Stimulated activated CD4-positive, alpha-beta T cell treated with anti-CD3 and anti-CD28 coated beads, Interleukin-12 subunit alpha, Interleukin-12 subunit beta, amount 100 ng/mL, for 48 hours (primary cell): ENCODE results near the gene CARD10.

Source experiments
- DNase-seq, 3 donors: peaks; one replicate each; pipeline ENCODE4 v3.0.0-alpha.2; 2020; ENCODE audit warnings: low read depth in 2 of 3, low spot score in 1 of 3

Gene CARD10

DNA sequence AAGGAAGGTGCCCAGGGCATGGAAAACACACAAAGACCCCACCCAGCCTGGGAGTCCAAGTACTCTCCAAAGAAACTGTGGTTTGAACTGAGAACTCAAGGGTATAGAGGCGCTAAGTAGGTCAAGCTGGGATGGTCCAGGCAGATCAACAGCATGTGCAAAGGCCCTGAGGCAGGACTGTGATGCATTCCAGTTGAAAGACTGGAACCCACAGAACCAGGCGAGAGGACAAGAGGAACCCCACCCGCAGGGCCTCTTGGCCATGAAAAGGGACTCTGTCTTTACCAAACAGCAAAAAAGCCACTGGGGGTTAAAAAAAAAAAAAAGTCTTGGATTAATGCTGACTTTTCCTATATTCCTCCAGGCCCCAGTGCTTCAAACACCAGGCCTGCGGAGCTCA lies 14.3 kb downstream of the CARD10 start:
- DNase-seq, result no peak

DNA sequence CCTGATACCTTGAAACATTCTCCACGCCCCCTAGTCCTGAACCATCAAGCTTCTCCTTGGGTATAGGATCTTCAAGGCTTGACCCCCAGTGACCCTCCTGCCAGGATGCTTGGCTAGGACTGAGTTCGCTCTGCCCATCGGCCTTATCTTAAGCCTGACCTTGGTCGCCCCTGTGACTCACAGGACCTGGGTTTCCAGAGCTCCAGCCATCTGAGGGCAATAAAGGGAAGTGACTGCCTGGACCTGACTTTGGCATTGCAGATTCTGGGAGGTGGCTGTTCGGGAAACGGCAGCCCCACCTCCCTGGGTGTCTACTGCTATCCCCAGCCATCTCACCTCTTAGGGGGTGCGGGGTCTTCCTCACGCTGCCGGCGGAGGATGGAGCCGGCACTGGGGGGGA lies 15.4 kb downstream of the CARD10 start:
- DNase-seq, result no peak

DNA sequence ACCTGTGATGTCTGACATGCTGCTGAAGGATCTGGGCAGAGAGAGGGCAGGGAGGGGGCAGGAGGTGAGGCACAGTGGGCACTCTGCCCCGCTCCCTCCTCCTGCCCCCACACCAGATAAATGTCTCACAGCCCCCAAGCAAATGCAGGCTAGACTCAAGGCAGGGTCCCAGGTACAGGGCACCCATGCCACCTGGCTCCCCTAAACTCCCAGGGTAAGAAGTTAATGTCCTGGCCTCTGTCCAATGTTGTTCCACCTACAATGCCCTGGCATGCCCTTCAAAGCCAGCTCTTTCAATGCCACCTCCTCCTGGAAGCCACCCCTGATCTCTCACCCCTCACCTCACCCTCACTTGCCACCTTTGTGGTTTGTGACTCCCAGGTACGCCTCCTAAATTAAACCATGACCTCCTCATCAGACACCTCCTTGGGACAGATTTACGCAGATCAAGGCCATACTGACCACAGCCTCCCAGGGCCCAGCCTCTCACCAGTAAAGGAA lies 16.0 kb downstream of the CARD10 start:
- no peak for DNase-seq

DNA sequence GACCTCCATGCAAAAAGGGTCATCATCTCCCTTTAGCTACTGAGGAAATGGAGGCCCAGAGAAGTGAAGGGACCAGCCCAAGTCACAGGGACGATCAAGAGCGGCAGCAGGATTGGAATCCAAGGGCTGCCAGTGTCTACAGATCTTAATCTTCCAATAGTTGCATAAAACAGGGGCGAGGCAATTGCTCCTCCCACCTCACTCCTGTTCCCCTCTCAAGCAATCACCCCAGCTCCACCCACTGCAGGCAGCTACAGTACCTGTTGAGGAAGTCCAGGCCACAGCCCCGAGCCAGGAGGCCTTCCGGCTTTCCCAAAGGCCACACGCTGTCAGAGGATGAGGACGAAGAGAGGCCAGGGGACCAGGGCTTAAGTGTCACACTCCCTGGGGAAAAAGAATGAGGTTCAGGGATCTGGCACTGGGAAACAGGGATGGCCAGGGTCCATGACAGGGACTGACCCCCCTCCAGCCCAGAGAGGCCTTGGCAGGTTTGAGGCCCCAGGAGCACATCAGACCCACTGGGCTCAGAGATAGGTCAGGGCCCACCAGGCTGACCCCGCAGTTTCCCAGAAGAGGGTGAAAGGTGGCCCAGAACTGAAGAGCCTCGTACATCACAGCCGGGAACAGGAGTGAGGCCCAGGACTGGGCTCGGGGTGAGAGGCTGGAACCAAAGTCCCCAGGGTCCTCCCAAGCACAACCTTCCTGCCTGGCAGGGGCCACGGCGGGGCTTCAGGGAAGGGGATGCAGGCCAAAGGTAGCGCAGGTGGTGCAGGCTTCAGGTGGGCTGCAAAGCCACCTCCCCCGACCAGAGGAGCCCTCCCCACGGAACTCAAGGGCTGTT lies 16.7 kb downstream of the CARD10 start:
- DNase-seq, result no peak

DNA sequence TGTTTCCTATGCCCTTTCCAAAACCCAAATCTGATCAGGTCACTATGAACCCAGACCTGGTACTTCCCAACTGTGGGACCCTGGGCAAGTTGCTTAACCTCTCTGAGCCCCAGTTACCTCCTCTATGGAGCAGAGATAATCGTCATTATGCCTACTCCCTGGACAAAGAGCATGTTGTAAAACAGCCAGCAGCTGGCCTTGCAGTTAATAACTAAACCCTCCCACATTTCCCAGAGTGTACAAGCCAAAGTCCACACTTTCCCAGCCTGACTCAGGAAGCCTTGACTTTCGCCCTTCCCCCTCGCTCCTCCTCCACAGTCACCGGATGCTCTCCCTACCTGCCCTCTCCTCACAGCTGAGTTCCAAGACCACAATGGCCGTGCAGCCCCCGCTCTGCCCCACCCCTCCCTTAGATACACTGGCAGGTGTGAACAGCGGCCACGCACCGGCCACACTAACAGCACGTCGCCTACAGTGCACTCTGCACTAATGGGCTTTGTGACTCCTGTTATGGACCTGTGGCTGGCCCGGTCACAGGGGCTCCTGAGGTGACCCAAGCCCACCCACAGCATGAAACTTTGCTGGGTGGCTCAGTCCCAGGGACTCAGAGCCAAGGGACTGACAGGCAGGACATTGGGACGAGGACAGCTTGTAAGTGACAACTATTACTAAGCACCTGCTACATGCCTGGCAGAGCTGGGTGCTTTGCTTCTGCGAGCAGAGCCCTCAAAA lies 17.4 kb downstream of the CARD10 start:
- DNase-seq, result no peak

DNA sequence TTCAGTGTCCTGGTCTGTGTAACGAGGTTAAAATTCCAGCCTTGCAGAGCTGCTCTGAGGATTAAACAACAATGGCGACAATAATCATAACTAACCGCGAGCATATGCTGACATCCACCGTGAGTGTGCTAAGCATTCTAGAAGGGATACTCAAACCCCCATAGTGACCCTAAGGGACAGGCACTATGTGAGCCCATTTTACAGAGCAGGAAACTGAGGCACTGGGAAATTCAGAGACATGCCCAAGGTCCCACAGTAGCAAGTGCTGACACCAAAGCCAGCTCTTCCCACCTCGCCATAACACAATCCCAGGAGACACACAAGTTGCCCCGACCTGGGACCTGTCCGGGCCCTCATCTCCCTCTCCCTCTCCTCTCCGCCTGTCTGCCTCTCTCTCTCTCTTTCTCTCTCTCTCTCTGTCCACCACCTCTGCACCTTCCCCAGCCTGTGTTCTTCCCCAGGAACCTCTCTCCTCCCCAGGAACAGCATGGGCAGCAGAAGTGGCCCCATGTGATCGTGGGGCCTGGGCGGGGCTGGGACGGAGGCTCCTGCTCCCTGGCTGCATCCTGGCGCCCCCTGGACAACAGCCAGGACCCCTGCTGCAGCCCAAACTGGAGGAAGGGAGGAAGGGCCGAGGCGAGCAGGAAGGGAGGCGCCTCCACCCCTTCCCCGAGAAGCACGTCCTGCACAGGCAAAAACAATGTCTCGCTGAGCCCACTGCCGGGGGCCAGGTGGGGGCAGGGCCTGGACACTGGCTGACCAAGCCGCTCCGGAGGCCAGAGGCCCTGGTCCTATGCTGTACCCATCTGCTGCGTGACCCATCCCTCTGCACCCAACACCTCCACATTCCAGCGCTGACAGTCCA lies 18.2 kb downstream of the CARD10 start:
- no peak for DNase-seq

DNA sequence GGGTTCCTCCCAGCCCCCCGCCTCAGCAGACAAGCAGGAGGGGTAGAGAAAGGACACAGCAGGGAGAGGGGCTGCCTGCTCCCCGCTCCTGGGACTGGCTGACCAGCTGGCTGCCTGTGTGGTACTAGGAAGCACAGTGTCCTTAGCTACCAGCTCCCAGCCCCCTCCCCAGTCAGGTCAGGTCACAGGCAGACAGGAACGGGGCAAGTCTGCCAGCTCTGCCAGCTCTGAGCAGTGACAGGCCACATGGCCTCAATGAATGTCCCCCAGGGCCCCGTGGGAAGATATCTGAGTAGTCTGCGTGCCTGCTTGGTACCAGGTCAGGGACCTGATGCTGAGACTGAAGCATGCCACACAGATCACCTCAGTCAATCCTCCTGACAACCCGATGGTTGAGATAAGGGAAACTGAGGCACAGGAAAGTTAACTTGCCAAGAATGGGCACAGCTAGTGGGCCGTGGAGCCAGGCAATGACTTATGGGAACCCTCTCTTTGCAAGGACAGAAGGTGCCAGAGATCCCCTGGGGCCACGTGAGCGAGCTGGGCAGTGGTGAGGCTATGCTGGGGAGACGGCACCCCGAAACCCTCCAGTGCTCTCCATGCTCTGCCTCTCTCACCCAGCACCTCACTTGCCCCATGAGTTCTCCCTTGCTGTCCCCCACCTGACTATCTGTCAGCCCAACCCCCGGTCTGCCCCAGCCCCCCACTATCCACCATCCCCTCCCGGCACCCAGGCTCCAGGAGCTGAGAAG lies 19.2 kb downstream of the CARD10 start:
- no peak for DNase-seq

DNA sequence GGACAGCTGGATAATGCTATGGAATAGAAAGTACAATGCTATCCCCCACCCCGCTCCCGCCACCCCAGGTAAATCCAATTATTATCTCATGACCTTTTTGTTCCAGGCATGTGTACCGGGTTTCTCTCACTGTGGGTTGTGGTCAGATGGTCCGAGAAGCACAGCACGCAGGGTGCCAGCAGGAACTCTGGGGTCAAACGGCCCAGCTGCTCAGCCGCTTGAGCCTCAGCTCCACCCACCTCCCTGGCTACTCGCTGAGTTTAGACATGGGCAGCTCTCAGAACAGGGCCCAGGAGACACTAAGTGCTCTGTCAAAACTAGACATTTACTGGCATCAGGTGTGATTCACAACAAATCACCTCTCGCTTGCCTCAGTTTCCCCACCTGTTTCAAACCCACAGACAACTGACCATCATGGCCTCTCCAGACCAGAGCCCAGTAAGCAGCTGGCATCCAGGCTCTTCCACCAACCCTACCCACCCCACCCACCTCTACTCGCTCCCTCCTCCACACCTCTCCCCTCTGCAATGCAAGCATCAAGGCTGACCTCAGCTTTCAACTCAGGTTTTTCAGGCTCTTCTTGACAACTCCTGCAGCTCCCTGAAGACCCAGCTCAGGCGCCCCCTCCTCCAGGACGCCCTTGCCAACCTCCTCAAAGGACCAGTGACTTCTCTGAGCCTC lies 20.0 kb downstream of the CARD10 start:
- no peak for DNase-seq

DNA sequence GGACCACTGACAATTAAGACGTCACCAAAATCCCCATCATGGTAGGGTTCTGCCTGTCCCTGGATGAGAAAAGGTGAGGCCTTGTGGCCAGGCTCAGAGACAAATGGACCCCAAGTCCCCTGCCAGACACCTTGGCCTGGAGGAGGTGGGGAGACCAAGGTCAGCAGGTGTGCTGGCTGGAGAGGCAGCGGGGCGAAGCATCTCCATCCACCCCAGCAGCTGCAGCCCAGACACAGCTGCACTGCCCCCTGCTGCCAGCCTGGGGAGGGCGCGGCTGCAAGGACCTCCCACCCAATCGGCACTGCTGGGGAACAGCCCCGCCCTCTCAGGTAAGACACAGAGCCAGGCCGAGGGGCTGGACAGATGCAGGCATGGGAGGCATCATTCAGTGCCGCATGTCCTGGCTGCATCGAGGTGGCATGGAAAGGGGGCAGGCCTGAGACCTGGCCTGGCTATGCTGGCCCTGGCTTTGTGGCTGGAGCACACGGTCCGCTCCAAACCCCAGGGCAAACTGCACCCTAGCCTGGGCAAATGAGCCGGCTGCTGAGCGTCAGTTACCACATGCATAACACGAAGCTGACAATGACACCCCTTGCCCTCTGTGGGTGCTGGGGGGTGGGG lies 20.8 kb downstream of the CARD10 start:
- DNase-seq, result peak; percentile 42 to 64 (median 60)

DNA sequence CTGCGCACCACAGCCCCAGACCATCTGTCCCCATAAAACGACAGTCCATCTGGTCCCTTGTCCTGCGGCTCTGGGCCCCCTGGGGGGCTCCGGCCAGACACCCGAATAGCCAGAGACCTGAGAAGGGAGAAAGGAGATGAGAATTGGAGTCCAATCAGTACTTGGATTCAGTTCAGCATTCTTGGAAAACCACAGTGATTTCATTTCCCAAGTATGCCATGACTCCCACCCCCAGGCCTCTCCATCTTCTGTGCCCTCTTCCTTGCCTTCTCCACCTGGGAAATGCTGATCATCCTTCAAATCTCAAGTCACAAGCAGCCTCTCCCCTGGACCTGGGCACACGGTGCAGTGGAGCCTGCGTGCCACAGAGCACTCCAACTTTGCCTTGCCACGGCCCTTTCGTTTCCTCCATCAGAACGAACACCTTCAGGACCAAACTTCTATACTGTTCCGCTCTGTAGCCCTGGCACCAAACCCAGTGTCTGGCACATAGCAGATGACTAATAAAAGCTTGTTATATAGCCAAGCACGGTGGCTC lies 22.1 kb downstream of the CARD10 start:
- DNase-seq, result no peak

DNA sequence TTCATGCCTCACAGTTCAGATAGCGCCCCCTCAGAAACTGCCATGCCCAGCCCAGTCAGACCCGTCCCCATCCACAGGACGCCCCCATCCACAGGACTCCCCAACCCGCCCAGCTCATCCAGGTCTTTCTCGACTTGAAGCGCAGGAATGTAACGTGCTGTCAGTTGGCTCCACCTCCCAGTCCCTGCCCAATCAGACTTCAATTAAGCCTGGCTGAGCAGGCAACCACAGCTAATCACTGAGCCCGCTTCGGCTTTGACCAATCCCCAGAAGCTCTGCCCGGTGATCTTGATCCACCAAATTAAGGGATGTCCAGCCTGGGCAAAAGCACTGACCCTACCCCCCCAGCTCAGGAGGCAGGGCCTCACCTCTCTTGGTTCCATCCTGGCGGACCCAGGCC lies 22.6 kb downstream of the CARD10 start:
- DNase-seq, result no peak

DNA sequence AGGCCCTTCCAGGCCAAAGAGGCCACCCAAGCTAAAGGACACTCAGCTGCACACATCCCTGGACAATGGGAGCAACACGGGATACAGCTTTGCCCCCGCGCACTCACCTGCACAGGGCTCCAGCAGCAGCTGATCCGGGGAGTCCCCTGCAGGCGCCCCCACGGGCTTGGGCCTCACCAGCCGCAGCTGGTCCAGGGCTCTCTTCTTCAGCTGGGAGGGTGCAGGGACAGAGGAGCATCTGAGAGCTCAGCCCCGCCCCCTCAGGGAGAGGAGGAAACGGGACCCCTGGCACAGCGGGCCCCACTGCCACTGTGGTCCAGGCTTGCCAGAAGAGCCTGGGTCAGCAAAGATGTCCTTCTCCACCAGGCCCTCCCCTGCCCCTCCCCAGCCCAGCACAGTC lies 25.2 kb downstream of the CARD10 start:
- no peak for DNase-seq

DNA sequence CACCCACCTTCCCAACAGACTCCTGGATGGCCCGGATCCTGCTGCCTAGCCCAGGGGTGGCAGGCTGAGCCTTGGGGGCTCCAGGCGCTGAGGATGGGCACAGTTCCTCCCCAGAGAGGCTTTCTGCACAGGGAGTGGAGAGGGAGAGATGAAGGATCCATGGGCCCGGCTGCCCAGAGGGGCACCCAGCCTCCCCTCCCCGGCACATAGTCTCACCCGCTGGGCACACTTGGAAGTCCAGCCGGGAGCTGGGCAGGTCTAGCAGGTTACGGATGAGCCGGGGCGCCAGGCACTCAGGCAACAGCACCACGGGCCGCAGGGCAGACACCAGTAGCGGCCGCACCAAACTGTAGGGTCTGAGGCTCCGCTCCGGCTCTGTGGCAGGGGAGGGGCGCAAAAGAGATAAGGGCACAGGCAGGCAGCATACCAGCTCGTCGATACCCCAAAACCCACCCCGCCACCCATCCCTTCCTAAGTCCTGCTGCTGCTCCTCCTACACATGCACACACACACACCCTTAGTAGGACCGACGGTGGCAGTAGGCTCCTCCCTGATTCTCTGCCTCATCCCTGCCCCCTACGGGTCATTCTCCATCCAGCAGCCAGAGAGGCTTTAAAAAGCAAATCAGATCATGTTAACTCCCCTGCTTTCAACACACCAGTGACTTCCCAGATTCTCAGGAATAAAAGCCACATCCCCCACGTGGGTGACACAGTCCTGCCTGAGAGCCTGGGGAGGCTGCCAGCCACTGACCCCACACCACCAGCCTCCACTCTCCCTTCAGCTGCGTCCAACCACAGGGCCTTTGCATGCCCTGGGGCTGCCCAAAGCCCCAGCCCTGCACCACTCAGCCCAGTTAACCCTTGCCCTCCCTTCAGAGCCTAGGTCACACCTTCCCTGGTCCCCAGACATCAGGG lies 26.5 kb downstream of the CARD10 start:
- peak; percentile 39 to 51 (median 45) for DNase-seq

DNA sequence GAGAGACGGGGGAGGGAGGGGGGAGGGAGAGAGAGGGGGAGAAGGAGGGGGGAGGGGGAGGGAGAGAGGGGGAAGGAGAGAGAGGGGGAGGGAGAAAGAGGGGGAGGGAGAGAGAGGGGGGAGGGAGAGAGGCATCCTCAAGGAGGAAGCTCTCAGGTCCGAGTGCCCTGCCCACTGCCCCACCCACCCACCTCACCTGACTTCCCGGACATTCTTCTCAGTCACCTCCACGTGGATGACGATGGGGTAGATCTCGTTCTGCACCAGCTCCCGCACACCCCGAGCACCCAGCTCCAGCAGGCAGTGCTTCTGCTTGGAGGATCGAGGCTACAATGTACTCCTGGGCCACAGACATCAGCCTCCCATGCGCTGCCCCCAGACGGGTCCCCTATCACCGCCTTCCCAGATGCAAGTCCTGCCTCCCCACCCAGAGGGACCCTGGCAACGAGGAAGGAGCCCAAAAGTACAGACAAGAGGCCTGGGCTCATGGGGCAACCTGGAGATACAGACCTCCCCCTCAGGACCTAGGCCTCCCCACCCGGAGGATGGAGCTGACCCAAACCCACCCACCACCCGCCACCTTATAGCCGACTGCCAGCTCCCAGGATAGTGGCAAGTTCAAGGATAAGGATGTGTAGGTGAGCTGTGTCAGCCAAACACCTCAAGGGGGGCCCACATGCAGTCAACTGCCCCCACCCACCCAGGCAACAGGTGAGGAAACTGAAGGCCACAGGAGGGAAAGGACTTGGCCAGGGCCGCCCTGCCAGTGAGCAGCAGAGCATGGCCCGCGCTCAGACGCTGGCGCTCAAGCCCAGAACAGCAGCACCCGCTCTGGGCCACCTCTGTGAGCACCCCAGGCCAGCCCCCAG lies 27.4 kb downstream of the CARD10 start:
- DNase-seq, result no peak

DNA sequence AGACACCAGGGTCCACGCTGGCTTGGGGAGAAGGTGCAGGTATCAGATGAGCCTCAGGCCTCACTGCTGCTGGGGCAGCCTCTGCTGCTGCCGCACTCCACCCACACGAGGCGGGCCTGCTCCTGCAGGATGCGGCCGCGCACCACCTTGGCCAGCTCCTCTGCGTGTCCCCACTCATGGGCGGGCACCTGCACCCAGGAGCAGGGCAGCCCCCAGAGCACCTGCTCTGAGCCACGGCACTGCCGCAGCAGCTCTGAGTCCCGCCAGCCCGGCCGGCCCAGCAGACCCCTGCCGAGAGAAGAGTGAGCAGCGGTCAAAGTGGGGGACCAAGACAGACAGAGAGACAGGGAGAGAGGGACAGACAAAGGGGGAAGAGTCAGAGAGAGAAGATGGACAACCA lies 28.1 kb downstream of the CARD10 start:
- no peak for DNase-seq

DNA sequence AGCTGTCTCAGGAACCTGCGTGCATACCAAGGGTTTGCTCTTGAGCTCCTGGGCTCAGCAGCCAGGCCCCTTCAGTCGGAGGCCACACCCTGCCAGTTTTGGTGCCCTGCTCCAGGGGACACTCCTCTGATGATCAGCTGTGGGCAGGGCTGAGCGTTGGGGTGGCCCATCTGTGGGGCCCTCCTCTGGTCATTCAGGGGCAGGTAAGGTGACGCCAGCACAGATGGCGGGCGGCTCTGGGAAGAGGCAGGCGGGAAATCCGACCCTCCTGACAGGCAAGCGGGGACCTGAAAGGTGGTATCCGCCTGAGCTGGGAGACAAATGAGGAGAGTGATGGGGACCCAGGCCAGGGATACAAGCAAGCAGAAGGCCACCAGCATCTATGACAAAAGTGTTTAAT lies 29.2 kb downstream of the CARD10 start:
- no peak for DNase-seq

DNA sequence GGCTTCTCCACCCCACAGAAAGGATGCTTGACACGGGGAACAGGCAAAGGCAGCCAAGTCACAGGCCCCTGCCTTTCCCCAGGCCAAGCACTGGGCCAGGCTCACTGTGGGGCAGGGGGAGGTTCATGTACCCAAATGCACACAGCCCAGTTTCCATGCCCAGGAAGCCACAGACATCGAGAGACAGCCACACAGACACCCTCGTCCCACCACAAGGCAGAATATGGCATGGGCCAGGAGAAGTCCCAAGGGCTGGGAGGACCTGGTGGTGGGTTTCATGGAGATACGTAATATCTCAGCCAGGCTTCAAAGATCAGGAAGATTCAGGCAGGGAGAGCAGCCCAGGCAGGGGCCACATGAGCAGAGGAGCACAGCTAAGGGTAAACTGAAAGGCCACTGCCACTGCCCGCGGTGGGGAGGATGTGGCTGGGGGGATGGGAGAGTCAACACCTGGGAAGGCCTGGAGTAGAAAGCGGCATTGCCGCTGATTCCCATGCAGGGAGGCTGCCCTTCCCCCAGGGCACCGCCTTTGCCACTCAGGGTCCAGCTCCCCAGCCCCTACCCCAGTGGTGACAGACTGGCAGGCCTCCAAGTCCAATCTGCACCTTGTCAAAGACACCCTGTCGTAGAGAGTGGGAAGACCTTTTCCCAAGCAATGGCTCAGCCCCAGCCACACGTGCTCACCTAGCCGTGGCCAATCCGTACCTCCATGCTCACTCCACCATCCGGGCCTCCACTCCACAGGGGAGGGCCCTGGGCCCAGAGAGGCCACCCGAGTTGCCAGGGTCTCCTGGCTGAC lies 30.7 kb downstream of the CARD10 start:
- DNase-seq, result no peak
